H1 (cell line): ENCODE results near the gene CEP44.

Experiments used
- EP300 ChIP-seq, 2 experiments: IDR thresholded peaks; 1 replicate in 1 of 2; 2 replicates in 1 of 2; pipeline ENCODE4 v1.6.1; 2011 to 2012; ENCODE audit warnings: low read depth in 2 of 2, low read length in 2 of 2, mild to moderate bottlenecking in 2 of 2, borderline replicate concordance in 1 of 2, inconsistent platforms in 1 of 2, moderate library complexity in 1 of 2
- HDAC2 ChIP-seq, 2 experiments: fragments of 300-600 bp in 1 of 2; sonication (generic) in 1 of 2; IDR thresholded peaks; 2 replicates each; pipeline ENCODE4 v1.6.1; 2011 to 2012; ENCODE audit warnings: low read depth in 2 of 2, low read length in 2 of 2, mild to moderate bottlenecking in 2 of 2, moderate library complexity in 2 of 2, borderline replicate concordance in 1 of 2, inconsistent platforms in 1 of 2
- SIX5 ChIP-seq: IDR thresholded peaks from 2 replicates; pipeline ENCODE4 v1.6.1; 2011; ENCODE audit warnings: mild to moderate bottlenecking, low read depth, low read length
- TF ChIP-seq, protein P1 (sequence below), 3 experiments: IDR thresholded peaks; 1 replicate in 2 of 3; 2 replicates in 1 of 3; pipeline versions ENCODE4 v1.5.1 to v1.6.1; 2011; ENCODE audit warnings: low read length in 3 of 3, mild to moderate bottlenecking in 3 of 3, inconsistent platforms in 2 of 3, low read depth in 1 of 3, moderate library complexity in 1 of 3; ENCODE audit not compliant: insufficient read depth in 1 of 3; ENCODE audit errors: control extremely low read depth in 1 of 3

DNA sequence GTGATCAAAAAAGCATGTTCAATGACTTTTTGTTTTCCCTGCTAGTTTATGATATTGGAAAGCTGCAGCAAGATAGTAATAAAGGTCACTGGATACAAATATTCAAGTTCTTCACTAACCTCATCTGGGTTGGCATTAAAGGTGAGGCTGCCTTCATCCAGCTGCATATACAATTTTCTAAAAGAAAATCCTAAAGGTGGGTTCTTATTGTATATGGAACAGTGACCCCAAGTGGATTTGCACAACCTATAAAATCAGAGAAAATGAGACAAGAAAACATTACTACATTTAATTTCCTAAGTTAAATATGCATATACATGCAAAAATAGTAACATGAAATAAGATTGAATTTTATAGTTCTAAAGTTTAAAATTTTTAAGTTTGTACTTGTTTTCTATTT, 24.1 kb upstream of the CEP44 start:
- TF ChIP-seq, protein P1, sequence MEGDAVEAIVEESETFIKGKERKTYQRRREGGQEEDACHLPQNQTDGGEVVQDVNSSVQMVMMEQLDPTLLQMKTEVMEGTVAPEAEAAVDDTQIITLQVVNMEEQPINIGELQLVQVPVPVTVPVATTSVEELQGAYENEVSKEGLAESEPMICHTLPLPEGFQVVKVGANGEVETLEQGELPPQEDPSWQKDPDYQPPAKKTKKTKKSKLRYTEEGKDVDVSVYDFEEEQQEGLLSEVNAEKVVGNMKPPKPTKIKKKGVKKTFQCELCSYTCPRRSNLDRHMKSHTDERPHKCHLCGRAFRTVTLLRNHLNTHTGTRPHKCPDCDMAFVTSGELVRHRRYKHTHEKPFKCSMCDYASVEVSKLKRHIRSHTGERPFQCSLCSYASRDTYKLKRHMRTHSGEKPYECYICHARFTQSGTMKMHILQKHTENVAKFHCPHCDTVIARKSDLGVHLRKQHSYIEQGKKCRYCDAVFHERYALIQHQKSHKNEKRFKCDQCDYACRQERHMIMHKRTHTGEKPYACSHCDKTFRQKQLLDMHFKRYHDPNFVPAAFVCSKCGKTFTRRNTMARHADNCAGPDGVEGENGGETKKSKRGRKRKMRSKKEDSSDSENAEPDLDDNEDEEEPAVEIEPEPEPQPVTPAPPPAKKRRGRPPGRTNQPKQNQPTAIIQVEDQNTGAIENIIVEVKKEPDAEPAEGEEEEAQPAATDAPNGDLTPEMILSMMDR (IDR thresholded peaks at IDR 0.05; ENCODE audit: control extremely low read depth in 1 of 3, insufficient read depth in 1 of 3, low read depth in 1 of 3, low read length in 3 of 3) = no peak
- TF ChIP-seq EP300 (IDR thresholded peaks at IDR 0.05; ENCODE audit: borderline replicate concordance in 1 of 2, low read depth in 2 of 2, low read length in 2 of 2) = no peak
- TF ChIP-seq HDAC2 (IDR thresholded peaks at IDR 0.05; ENCODE audit: borderline replicate concordance in 1 of 2, low read depth in 2 of 2, low read length in 2 of 2) = no peak
- TF ChIP-seq SIX5 = no peak
